H1 (cell line): ENCODE results near the gene E2F8. TPM values are rescaled to one million over a fixed set of nuclear protein-coding genes. Genes with fewer than 3 reads are reported as not detected.

Source experiments
- BACH1 ChIP-seq: IDR thresholded peaks from 2 replicates; pipeline ENCODE4 v1.6.1; 2012; ENCODE audit warnings: low read length, improper control_type of control experiment
- CBX8 ChIP-seq: fragments of 300-800, 300-1000 bp; sonication (generic); IDR thresholded peaks from 2 replicates; pipeline ENCODE4 v1.7.1; 2016; ENCODE audit warnings: low read depth, low read length, borderline replicate concordance
- CTBP2 ChIP-seq: IDR thresholded peaks from 2 replicates; pipeline ENCODE4 v1.7.0; 2011; ENCODE audit warnings: borderline replicate concordance, mild to moderate bottlenecking, moderate library complexity, mixed read lengths, low read length; ENCODE audit not compliant: insufficient read depth, insufficient read length
- EZH2 ChIP-seq: fragments of 200-600 bp; sonication (generic); IDR thresholded peaks from 2 replicates; pipeline ENCODE4 v1.7.1; 2012; ENCODE audit warnings: low read depth, mild to moderate bottlenecking, moderate library complexity, low read length, inconsistent platforms; ENCODE audit not compliant: severe bottlenecking
- GABPA ChIP-seq: IDR thresholded peaks from 2 replicates; pipeline ENCODE4 v1.6.1; 2011; ENCODE audit warnings: mild to moderate bottlenecking, low read length, moderate library complexity, borderline replicate concordance; ENCODE audit not compliant: insufficient read depth
- JUN ChIP-seq: IDR thresholded peaks from 2 replicates; pipeline ENCODE4 v1.6.1; 2011; ENCODE audit warnings: low read depth, mild to moderate bottlenecking, improper control_type of control experiment, low read length
- JUND ChIP-seq: IDR thresholded peaks from 2 replicates; pipeline ENCODE4 v1.6.1; 2011; ENCODE audit warnings: mild to moderate bottlenecking, improper control_type of control experiment, low read length
- NANOG ChIP-seq: IDR thresholded peaks from 2 replicates; pipeline ENCODE4 v1.6.1; 2011; ENCODE audit warnings: low read length, low read depth, mild to moderate bottlenecking, inconsistent platforms; ENCODE audit not compliant: insufficient read depth, poor library complexity, severe bottlenecking
- NRF1 ChIP-seq: IDR thresholded peaks from 2 replicates; pipeline ENCODE4 v1.6.1; 2011; ENCODE audit warnings: mild to moderate bottlenecking, low read depth, low read length, improper control_type of control experiment
- PHF8 ChIP-seq: fragments of 200-600 bp; sonication (generic); conservative IDR thresholded peaks from 2 replicates; pipeline ENCODE4 v1.7.1; 2012; ENCODE audit warnings: low read depth, mild to moderate bottlenecking, inconsistent platforms, low read length, moderate library complexity
- RNF2 ChIP-seq: fragments of 200-900, 300-1000 bp; sonication (generic); IDR thresholded peaks from 2 replicates; pipeline ENCODE4 v1.7.1; 2016; ENCODE audit warnings: borderline replicate concordance, low read depth, mild to moderate bottlenecking, antibody characterized with exemption, low read length; ENCODE audit not compliant: poor library complexity, severe bottlenecking; ENCODE audit errors: missing control alignments
- RXRA ChIP-seq: IDR thresholded peaks from 2 replicates; pipeline ENCODE4 v1.6.1; 2011; ENCODE audit warnings: low read depth, mild to moderate bottlenecking, low read length, moderate library complexity; ENCODE audit not compliant: insufficient read depth
- SIN3A ChIP-seq, 2 experiments: IDR thresholded peaks in 1 of 2; conservative IDR thresholded peaks in 1 of 2; 2 replicates each; pipeline ENCODE4 v1.6.1; 2011 to 2012; ENCODE audit warnings: low read length in 2 of 2, improper control_type of control experiment in 1 of 2, low read depth in 1 of 2, mild to moderate bottlenecking in 1 of 2
- SP2 ChIP-seq: IDR thresholded peaks from 2 replicates; pipeline ENCODE4 v1.6.1; 2012; ENCODE audit warnings: mild to moderate bottlenecking, low read length, inconsistent platforms
- SUZ12 ChIP-seq: fragments of 200-600 bp; sonication (generic); IDR thresholded peaks from 2 replicates; pipeline ENCODE4 v1.6.1; 2012; ENCODE audit warnings: mild to moderate bottlenecking, inconsistent platforms, low read length, moderate library complexity, mixed read lengths
- TAF7 ChIP-seq: optimal IDR thresholded peaks from 2 replicates; pipeline ENCODE3; 2011; ENCODE audit warnings: low read depth, mild to moderate bottlenecking, inconsistent platforms, low read length, moderate library complexity, borderline replicate concordance
- YY1 ChIP-seq: IDR thresholded peaks from 2 replicates; pipeline ENCODE4 v1.6.1; 2011; ENCODE audit warnings: low read depth, mild to moderate bottlenecking, low read length
- polyA plus RNA-seq, 7 experiments: library from polyadenylated mRNA; depleted of rRNA in 3 of 7; stranded (reverse) in 5 of 7; unstranded in 2 of 7; fragments of >200 nt in 5 of 7; fragments of 200-250 nt in 2 of 7; gene quantifications; 1 replicate in 5 of 7; 2 replicates in 1 of 7; 4 replicates in 1 of 7; pipeline versions ENCODE4 v1.2.1 to v1.2.3, GENCODE V29; 2011 to 2013; ENCODE audit warnings: missing spikeins in 2 of 7, mixed read lengths in 2 of 7
- total RNA-seq: library from RNA; stranded (reverse); fragmentation: NEBNext Ultra II Directional; extraction: Animal tissue kit (Norgen Biotek cat#: 25700); gene quantifications from 2 replicates; pipeline ENCODE4 v1.2.1, GENCODE V29; 2021
- TF ChIP-seq, protein P1 (sequence below): IDR thresholded peaks from 2 replicates; pipeline ENCODE4 v1.6.1; 2011; ENCODE audit warnings: low read length, improper control_type of control experiment

Gene E2F8
- total and polyA plus RNA-seq, 2 of the 8 experiments (the other 6 are each of a cell fraction or from before 2014, with no cell fraction given) = 5.4 to 11.4 TPM

DNA sequence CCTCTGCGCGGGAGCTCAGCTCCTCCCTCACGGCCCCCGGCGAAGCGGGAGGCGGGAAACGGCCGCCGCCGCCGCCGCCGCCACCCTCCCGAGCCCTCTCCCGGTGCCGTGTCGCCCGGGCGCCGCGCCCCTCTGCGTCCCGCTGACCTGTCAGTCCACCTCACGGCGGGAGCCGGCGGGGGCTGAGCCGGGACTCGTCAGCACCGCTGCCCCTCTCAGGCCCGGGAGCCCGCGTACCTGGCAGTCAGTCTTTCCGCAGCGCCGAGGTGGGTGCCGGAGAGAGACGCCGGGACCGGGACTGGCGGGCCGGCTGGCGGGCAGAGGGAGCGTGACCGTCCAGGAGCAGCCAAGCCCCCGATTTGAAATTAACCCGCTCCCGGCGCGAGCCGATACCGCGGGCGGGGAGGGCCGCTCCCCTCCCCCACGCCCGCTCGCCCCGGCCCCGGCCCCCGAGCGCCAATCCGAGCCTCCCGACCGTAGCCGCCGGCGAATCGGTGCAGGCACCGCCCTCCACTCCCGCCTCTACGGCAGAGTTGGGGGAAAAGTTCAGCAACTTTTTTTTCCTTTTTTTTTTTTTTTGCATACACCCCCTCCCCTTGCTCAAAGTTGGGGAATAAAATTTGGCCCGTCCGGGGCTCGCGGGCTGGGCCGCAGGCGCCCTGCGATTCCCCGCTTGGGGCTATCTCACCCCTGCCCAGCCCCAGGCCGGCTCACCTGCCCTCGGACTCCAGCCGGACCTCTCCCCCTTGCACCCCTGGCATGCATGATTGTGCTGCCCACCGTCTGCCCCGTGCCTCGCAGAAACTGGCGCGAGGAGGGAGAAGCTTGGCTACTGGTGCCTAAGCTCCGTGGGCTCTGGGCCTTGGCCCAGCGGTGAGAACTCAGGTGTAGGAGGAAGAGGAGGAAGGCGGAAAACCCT, 774 bp upstream of the E2F8 start (continued):
- TF ChIP-seq YY1 (no peak), TAF7 (no peak), JUN (no peak), PHF8 (peak; percentile 63), SIN3A (conservative IDR thresholded peaks at IDR 0.05 in 1 of 2, IDR thresholded peaks at IDR 0.05 in 1 of 2; ENCODE audit: low read depth in 1 of 2, low read length in 2 of 2) (peak in 1 of 2 experiments; percentile 30; a peak in 1 of 4 replicates), JUND (no peak), CTBP2 (no peak), RXRA (no peak), CBX8 (no peak), GABPA (no peak), NANOG (no peak), BACH1 (no peak), NRF1 (no peak), RNF2 (no peak), SUZ12 (no peak), SP2 (no peak), EZH2 (no peak)
- TF ChIP-seq, protein P1, sequence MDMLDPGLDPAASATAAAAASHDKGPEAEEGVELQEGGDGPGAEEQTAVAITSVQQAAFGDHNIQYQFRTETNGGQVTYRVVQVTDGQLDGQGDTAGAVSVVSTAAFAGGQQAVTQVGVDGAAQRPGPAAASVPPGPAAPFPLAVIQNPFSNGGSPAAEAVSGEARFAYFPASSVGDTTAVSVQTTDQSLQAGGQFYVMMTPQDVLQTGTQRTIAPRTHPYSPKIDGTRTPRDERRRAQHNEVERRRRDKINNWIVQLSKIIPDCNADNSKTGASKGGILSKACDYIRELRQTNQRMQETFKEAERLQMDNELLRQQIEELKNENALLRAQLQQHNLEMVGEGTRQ = no peak
